ENCODE data around the gene WDR75.
A peak's percentile ranks its signal among the peaks of the same experiment; 100 is the strongest.
"Not testable (repeated sequence)": the region's sequence is repeated elsewhere in the genome, so short reads cannot be mapped to it uniquely, and the experiment has no call there.

Gene WDR75

GRCh38 chr2:189440947-189441708, at the start of gene WDR75:
Gene WDR75, plus strand, starts transcription at chr2:189441474. Its CDS starts 19 bp downstream, at chr2:189441493.
- DNase-seq = peak; percentile 95

DNA sequence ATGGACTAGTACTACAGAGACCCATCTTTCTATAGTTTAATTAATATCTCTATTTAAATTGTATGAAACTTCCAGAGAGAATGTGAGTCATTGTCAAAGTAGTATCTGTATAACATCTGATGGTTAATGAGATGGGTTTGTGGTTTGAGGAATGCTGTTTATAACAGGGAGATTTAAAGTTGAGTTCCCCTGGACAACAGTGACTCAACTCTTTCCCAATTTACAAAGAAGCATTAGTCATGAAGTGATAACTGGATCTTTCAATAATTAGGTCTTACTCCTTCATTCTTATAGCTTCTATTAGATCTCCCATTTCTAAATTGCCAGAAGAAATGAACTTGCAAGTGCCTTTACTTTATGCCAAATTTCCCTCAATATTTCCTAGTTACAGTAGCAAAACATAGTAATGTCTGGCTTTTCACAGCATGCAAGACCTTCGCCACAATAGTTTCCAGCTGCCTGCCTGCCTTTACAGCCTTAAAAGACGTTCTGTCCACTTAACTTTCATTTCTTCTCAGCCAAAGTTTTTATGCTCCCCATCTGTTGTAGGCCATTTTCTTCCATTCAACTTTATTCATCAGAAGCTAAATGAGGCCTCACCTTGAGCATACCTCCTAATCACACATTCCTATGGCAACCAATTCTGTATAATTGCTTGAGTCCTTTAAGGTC, 47.7 kb upstream of the WDR75 start:
- DNase-seq = no peak

GRCh38 chr2:189394525-189394924, 46.7 kb upstream of the WDR75 start:
- DNase-seq = no peak

DNA sequence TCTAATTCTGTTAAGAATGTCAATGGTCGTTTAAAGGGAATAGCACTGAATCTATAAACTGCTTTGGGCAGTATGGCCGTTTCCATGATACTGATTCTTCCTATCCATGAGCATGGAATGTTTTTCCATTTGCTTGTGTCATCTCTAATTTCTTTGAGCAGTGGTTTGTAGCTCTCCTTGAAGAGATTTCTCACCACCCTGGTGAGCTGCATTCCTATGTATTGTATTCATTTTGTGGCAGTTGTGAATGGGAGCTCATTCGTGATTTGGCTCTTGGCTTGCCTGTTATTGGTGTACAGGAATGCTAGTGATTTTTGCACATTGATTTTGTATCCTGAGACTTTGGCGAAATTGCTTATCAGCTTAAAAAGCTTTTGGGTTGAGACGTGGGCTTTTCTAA, 38.3 kb upstream of the WDR75 start:
- DNase-seq = no peak

DNA sequence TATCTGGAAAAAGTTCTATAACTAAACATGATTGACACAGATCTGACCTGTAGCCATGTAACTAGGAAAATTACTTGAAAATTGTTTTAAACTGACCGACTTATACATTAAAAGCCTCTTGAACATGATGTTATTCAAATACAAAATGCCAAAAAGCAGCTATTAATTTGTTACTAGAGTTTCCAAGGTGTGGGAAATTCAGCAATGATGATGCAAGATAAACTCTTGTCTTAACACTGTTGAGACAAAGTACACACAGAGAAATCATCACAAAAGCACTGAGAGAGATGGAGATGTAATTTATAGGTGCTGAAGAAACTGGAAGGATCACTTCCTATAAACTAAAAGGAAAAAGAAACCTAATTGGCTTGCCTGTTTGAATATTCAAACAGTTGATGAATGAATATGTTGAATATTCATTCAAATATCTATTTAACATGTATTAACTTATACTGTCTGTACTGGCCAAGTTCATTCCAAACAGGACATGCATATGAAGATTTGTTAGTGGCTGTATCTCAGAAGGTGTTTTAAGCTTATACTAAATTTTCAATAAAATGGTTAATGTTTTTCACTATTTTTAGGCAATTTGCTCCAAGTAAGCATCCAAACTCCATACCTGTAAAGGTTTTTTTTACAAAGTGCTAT, 34.6 kb upstream of the WDR75 start:
- DNase-seq = no peak

- no peak for DNase-seq
These were observed 33.7 kb upstream of the WDR75 start for GRCh38 chr2:189407281-189408209.

- no peak for DNase-seq
These were observed 33.0 kb upstream of the WDR75 start for GRCh38 chr2:189408294-189408693.

DNA sequence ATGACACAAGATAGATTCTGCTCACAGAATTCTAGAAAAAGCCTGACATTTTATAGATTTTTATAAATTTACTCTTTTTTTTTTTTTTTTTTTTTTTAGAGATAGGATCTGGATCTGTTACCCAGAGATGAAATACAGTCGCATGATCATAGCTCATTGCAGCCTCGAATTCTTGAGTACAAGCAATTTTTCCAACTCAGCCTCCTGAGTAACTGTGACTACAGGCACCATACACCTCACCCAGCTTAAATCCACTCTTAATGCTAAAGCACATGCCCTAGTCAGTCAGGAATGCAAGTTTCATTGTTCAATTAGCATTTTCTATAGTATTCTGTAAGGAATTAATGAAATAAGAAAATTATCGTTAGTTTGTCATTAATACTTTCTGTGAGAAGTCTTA, 32.1 kb upstream of the WDR75 start:
- no peak for DNase-seq

GRCh38 chr2:189409647-189410046, 31.6 kb upstream of the WDR75 start:
- no peak for DNase-seq

GRCh38 chr2:189411860-189412259, 29.4 kb upstream of the WDR75 start:
- DNase-seq = no peak

DNA sequence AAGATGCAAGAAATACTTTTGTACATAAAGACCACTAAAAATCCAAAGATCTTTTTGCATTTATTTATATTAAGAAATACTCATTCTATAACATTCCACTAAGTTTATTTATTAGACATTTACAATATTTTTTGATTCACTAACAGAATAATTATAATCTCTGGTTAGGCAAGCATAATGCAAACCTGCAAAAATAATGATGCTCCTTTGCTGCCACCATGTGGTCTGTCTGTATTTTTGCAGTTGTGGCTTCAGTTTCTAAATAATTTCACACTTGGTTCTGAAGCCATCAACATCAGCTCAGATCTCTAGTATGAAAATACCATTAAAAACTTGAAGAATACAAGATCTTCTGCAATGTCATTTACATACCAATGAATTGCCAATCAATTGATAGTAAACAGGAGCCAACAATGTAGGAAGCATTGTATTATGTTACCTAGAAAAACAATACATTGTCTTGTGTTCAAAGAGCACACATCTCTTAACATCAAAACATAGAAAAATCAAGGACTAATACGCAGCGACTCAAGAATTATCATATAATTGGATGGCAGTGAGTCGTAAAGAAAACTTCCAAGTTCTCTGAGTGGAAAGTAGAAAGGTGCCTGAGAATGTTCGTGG, 28.8 kb upstream of the WDR75 start:
- peak; percentile 21 for DNase-seq

DNA sequence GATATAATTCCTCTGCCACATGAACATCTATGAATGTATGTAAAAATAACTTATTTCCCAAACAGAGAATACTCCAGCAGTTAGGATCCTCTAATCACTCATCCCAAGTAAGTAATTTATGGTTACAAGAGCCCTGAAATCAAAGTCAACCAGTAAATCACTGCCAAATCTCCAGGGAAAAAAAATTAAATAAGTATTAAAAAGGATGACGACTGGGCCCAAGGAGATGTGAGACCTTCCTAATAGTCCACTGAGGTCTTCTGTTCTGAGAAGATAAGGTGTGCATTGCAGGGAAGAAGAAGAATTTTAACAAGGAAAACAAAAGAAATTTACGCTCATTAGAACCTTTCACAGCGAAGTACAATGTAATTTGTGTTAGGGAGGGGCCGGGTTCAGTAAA, 28.0 kb upstream of the WDR75 start:
- no peak for DNase-seq

GRCh38 chr2:189421644-189422043, 19.6 kb upstream of the WDR75 start:
- DNase-seq = no peak

DNA sequence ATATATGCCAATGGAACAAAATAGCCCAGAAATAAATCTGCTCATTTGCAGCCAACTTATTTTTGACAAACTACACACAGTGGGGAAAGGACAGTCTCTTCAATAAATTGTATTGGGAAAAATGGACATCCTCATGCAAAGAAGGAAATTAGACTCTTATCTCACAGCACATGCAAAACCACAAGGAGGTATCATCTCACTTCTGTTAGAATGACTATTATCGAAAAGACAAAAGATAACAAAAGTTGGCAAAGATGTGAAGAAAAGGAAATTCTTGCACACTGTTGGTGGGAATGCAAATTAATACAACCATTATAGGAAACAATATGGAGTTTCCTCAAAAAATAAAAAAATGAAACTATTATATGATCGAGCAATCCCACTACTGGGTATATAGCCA, 16.3 kb upstream of the WDR75 start:
- no peak for DNase-seq

GRCh38 chr2:189425676-189426075, 15.6 kb upstream of the WDR75 start:
- no peak for DNase-seq

- no peak for DNase-seq
These were observed 14.4 kb upstream of the WDR75 start for GRCh38 chr2:189426886-189427285.

DNA sequence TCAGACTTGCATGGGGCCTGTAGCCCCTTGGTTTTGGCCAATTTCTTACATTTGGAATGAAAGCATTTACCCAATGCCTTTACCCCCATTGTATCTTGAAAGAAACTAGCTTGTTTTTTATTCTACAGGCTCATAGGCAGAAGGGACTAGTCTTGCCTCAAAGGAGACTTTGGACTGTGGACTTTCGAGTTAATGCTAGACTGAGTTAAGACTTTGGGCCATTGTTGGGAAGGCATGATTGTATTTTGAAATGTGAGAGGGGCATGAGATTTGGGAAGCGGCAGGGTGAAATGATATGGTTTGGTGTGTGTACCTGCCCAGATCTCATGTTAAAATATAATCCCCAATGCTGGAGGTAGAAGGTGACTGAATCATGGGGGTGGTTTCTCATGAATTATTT, 13.4 kb upstream of the WDR75 start:
- no peak for DNase-seq

DNA sequence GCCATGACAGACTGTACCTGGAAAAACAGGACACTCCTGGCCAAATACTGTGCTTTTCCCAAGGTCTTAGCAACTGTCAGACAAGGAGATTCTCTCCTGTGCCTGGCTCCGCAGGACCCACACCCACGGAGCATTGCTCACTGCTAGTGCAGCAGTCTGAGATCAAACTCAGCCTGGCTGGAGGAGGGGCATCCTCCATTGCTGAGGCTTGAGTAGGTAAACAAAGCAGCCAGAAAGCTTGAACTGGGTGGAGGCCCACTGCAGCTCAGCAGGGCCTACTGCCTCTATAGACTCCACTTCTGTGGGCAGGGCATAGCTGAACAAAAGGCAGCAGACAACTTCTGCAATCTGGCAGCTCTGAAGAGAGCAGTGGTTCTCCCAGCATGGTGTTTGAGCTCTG, 10.8 kb upstream of the WDR75 start:
- DNase-seq = not testable (repeated sequence)

GRCh38 chr2:189435803-189436202, 5.5 kb upstream of the WDR75 start:
- not testable (repeated sequence) for DNase-seq

GRCh38 chr2:189437926-189438325, 3.3 kb upstream of the WDR75 start:
- no peak for DNase-seq

- DNase-seq = no peak
These were observed 1.9 kb upstream of the WDR75 start for GRCh38 chr2:189439342-189439741.

DNA sequence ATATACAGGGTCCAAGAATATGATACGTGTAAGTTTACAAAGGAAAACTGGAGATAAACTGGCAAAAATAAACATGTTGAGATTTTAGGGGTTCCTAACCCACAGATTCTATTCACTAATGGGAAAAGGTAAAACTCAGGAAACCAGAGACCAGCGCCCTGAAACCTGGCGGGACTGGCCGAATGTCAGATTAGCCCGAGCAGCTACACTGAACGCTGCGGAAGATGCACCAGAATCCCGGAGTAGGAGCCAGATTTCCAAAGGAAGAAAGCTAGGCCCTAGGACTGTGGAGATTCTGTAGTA, 679 bp upstream of the WDR75 start:
- no peak for DNase-seq

- no peak for DNase-seq
These were observed 418 bp downstream of the WDR75 start for GRCh38 chr2:189441709-189442074.
